ENCODE measurements around the gene PIGQ.

The PIGQ gene

GRCh38 chr16:625977-626765 lies 56.4 kb downstream of the PIGQ start:
- in situ Hi-C loops (cut with MboI; ENCODE audit: low sequenced_read_pairs), result no loop called here

- in situ Hi-C loops (cut with MboI; ENCODE audit: low sequenced_read_pairs), result no loop called here
These were observed 57.2 kb downstream of the PIGQ start for GRCh38 chr16:626787-627453.

- in situ Hi-C loops (cut with MboI; ENCODE audit: low sequenced_read_pairs), result no loop called here
These were observed 57.9 kb downstream of the PIGQ start for GRCh38 chr16:627454-628239.

GRCh38 chr16:628321-629061 lies 58.7 kb downstream of the PIGQ start:
- in situ Hi-C loops (cut with MboI; ENCODE audit: low sequenced_read_pairs), result no loop called here

- in situ Hi-C loops (cut with MboI; ENCODE audit: low sequenced_read_pairs), result no loop called here
These were observed 59.5 kb downstream of the PIGQ start for GRCh38 chr16:629185-629832.

GRCh38 chr16:629833-630248 lies 60.1 kb downstream of the PIGQ start:
- in situ Hi-C loops (cut with MboI; ENCODE audit: low sequenced_read_pairs), result no loop called here

GRCh38 chr16:630249-630814 lies 60.6 kb downstream of the PIGQ start:
- in situ Hi-C loops (cut with MboI; ENCODE audit: low sequenced_read_pairs), result no loop called here

- in situ Hi-C loops (cut with MboI; ENCODE audit: low sequenced_read_pairs), result no loop called here
These were observed 61.1 kb downstream of the PIGQ start, which contains the start of gene WFIKKN1 for GRCh38 chr16:630815-631405. WFIKKN1 (plus strand) TSS chr16:630985; CDS start chr16:631254, 269 bp downstream.

GRCh38 chr16:631808-632358 lies 62.1 kb downstream of the PIGQ start:
- in situ Hi-C loops (cut with MboI; ENCODE audit: low sequenced_read_pairs), result no loop called here

GRCh38 chr16:632486-633335 lies 62.9 kb downstream of the PIGQ start:
- in situ Hi-C loops (cut with MboI; ENCODE audit: low sequenced_read_pairs), result no loop called here

GRCh38 chr16:633336-634050 lies 63.7 kb downstream of the PIGQ start:
- in situ Hi-C loops (cut with MboI; ENCODE audit: low sequenced_read_pairs), result no loop called here
